GM21423 (cell line): ENCODE data around the gene GSC2.

Source experiments
- ATAC-seq: cut with Tn5 transposase; IDR thresholded peaks from one replicate; pipeline ENCODE4 v1.9.1; 2021; ENCODE audit warnings: mild to moderate bottlenecking, moderate library complexity; ENCODE audit not compliant: unreplicated experiment

Gene GSC2

GRCh38 chr22:19178657-19179496, 28.8 kb upstream of the GSC2 start, which contains the start of gene SLC25A1:
TSS of gene SLC25A1 (minus strand) at chr22:19178736. CDS start at chr22:19178673, 63 bp downstream.
- ATAC-seq = peak; percentile 61

GRCh38 chr22:19178065-19178656, 28.1 kb upstream of the GSC2 start:
- ATAC-seq = peak; percentile 27

GRCh38 chr22:19177164-19178064, 27.3 kb upstream of the GSC2 start:
- no peak for ATAC-seq

DNA sequence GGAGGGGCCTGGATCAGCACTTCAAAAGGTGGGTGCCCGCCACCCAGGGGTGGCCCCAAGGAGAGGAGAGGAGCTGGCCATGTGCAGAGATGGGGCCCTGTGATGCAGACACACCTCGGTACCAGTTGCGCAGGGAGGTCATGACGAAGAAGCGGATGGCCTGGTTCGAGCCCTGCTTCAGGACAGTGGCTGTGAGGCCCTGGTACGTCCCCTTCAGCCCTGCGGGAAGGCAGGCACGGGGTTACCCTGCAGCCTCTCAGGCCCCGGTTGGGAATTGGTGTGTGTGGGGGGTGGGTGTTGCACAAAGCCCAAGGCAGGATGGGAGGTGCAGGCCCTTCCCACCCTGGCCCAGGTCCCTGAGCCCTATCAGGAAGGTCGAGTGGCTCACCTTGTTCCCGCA, 26.6 kb upstream of the GSC2 start:
- no peak for ATAC-seq

DNA sequence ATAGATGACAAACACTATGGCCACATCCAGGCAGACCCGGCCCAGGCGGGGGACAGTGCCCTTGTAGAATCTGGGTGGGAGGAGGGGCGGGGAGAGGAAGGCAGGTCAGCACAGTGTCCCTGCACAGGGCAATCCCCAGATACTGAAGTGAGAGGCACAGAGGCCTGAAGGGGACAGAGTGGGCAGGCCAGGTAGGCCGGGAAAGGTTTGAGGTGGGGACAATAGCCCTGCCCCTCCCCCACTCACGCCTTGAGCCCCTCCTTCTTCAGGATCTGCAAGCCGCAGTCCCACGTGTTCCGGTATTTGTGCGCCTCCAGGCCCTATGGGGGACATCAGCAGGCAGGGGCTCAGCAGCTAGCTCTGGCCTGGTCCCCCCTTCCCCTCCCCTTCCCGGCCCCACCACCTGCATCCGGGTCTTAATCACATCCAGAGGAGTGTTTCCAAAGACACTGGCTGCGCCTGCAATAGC, 26.1 kb upstream of the GSC2 start:
- no peak for ATAC-seq

GRCh38 chr22:19175602-19176174, 25.6 kb upstream of the GSC2 start:
- no peak for ATAC-seq

DNA sequence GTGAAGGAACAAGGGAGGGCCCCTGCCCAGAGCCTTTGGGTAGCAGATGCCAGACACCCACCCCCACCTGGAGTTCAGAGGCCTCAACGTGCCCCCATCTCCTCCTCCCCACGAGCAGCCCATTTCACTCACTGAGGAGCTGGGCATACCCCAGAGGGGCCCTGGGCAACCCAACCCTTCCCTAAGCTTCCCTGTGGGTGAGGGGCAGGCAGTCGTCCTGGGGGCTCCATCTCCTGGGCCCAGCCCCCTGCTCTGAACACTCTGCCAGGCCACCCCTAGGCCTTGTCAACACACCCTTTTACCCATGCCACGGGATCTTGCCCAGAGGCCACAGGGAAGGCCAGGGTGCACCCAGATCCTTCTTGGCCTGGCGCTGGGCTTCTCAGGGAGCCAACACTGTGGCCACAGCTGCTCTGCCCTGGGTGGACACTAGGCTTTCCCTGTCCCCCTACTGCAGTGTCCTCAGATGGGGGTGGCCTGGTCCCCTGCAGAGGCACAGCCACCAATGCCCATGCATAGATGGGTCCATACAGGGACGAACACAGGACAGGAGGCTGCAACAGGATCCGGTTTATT, 25.0 kb upstream of the GSC2 start:
- no peak for ATAC-seq

DNA sequence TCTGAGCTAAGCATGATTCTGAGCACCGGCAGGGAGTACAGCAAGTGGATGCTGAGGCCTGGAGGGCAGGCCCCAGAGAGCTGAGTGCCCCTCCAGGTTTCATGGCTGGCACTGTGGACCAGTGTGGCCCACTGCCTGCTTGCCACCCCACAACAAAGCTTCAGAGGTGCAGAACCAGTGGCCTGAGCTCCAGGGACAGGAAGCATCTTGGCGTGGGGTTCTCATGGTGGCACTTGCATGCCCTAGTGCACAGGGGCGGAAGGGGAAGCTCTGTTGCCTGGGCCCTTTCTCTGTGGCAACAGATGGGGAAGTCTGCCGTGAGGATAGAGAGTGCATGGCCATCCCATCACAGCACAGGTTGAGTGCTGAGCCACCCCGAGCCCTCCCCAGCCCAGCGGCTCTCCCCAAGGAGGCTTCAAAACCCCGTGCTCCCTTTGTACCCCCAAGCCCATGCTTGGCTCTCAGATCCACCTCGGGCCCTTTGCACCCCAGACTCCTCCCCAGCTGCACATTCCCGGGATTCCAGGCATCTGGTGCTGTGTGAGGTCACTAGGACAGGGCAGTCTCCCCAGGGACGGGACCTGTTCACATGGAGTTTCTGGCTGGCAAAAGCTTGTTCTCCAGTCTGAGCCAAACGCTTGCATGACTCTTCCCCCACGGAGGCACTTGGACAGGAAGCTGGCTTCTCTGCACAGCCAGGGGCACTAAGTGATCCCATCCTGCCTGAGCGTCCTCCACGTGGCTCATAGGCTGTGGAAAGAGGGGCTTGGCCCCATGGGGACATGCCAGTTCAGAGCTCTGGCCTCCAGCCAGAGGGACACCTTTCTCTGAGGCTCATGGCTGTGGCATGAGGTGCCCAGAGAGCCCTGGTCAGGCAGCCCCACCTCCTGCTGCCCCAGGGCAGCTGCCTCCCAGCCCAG, 24.3 kb upstream of the GSC2 start:
- no peak for ATAC-seq

DNA sequence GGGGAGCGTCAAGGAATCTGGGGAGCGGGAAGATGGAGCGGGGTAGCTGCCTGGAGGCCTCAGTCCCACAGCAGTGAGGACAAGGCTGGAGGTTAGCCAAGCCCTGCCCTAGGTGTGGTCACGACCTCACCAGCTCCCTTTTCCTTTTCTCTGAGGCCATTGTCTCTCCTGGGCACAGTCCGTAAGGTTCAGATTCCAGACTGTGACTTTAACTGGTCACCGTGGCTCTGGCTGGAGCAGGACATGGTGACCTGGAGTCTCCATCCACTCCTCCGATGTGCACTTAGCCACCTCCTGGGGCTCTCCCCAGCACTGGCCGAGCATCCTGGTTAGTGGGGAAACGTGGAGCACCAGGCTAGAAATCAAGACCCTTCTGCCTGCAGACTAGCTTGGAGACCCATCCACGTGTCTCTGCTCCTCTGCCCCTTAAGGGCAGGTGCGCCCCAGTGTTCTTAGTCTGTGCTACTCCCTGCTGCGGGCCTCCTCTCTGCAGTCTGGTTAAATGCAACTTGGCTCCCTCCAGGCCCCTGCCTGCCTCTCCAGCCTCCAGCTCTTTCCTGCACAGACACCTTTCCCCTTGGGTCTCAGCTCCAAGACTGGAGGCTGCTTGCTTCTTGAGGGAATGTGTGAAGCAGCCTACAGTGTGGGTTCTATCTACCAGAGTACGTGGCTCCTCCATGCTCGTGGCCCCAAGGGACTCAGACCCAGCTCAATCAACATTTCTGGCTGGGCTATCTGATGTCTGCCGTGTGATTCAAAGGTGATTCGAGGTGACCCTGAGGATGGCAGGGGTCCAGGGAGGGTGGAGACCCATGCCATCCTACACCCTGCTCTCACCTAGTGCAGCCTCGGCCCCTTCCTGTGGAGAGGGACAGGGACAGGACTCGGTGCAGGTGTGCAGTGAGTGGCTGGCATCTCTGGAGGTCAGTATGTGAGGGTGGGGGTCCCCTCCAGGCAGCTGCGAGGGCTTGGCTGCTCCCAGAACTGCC, 23.2 kb upstream of the GSC2 start:
- ATAC-seq = no peak

GRCh38 chr22:19172213-19173046, 22.3 kb upstream of the GSC2 start:
- ATAC-seq = no peak

DNA sequence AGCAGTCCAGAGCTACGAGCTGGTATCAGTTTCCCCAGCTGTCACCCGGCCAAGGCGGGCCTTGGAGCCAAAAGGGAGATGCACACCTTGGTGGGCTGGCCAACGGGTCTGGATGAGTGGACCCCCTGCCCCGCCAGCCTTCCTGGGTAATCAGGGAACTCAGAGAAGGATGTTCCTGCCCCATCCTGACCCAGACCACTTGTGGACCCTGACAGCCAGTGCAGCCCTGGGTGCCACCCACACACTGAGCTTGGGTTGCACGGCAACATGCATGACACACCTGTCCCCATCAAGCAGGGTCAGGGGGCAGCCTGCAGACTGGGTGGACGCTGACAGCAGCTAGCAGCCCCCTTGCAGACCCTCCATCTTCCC, 19.8 kb upstream of the GSC2 start:
- no peak for ATAC-seq

GRCh38 chr22:19169002-19169946, 19.2 kb upstream of the GSC2 start:
- no peak for ATAC-seq

DNA sequence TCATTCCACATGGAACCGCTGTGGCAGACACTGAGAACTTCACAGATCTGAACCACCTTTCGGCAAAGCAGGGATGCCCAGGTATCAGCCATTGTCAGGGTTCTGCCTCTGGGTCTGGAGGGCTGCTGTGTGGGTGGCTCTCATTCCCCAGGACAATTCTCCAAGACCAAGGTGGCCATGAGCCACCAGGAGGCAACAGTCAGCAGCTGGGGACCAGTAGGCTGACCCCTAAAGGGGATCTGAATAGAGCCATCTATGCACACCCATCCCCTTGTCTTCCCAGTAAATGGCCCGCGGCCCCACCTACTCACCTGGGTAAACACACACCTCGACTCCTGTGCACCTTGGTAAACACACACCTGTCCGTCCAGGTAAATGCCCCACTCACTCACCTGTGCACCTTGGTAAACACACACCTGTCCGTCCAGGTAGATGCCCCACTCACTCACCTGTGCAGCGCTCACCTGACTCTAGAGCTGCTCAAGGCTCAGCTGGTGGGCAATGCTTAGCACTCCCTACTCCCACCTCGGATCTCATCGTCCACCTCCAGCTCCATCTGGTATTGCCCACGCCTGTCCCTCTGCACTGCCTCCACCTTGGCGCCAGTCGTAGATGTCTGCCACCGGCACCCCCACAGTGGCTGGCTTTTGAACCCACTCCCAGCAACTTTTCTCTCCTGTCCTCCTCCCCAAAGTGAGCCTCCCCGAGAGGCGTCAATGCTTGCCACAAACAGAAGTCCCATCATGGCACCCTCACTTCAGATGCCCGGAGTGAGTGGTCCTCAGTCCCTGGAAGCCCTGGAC, 18.2 kb upstream of the GSC2 start:
- no peak for ATAC-seq

- no peak for ATAC-seq
Measured at GRCh38 chr22:19167106-19167869, 17.2 kb upstream of the GSC2 start.

DNA sequence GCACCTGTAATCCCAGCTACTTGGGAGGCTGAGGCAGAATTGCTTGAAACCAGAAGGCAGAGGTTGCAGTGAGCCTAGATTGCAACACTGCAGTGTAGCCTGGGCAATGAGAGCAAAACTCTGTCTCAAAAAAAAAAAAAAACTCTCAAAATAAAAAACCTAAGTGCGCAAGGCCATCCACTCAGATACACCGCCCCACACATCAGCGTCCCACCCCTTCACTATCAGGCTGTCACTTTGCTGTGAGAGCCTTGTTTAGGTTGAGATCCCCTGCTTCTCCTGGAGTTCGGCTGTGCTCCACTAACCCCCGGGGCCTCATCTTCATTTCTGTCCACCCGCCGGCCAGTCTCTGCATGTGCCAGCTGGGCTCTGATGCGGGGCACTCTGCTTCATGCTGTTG, 16.3 kb upstream of the GSC2 start:
- no peak for ATAC-seq
